GM18498 (cell line): ENCODE results near the gene LAMA3.
A peak's percentile ranks its signal among the peaks of the same experiment; 100 is the strongest.

Source experiments
- ATAC-seq: cut with Tn5 transposase; IDR thresholded peaks from one replicate; pipeline ENCODE4 v1.9.1; 2021; ENCODE audit warnings: mild to moderate bottlenecking, moderate library complexity; ENCODE audit not compliant: unreplicated experiment

Gene LAMA3

GRCh38 chr18:23814991-23815614 is 125.8 kb downstream of the LAMA3 start:
- ATAC-seq: no peak

- no peak for ATAC-seq
Observed at GRCh38 chr18:23816021-23816420, 126.8 kb downstream of the LAMA3 start.

GRCh38 chr18:23816740-23817139 is 127.5 kb downstream of the LAMA3 start:
- ATAC-seq: no peak

GRCh38 chr18:23819001-23819400 is 129.7 kb downstream of the LAMA3 start:
- ATAC-seq: no peak

- ATAC-seq: no peak
Observed at GRCh38 chr18:23822590-23823385, 133.5 kb downstream of the LAMA3 start.

GRCh38 chr18:23824240-23824639 is 135.0 kb downstream of the LAMA3 start:
- ATAC-seq: no peak

GRCh38 chr18:23824669-23825068 is 135.4 kb downstream of the LAMA3 start:
- no peak for ATAC-seq

- ATAC-seq: no peak
Observed at GRCh38 chr18:23825496-23825895, 136.2 kb downstream of the LAMA3 start.

- ATAC-seq: no peak
Observed at GRCh38 chr18:23825978-23826405, 136.7 kb downstream of the LAMA3 start.

GRCh38 chr18:23826850-23827620 is 137.8 kb downstream of the LAMA3 start:
- ATAC-seq: no peak

GRCh38 chr18:23827681-23828080 is 138.4 kb downstream of the LAMA3 start:
- ATAC-seq: no peak

- ATAC-seq: peak; percentile 90
Observed at GRCh38 chr18:23828426-23828825, 139.2 kb downstream of the LAMA3 start.

GRCh38 chr18:23832911-23833310 is 143.7 kb downstream of the LAMA3 start:
- no peak for ATAC-seq

- no peak for ATAC-seq
Observed at GRCh38 chr18:23833714-23834113, 144.5 kb downstream of the LAMA3 start.

GRCh38 chr18:23835091-23835490 is 145.8 kb downstream of the LAMA3 start:
- no peak for ATAC-seq

- ATAC-seq: no peak
Observed at GRCh38 chr18:23835506-23835905, 146.3 kb downstream of the LAMA3 start.

- ATAC-seq: no peak
Observed at GRCh38 chr18:23837591-23837990, 148.3 kb downstream of the LAMA3 start.

- no peak for ATAC-seq
Observed at GRCh38 chr18:23838233-23838632, 149.0 kb downstream of the LAMA3 start.

- ATAC-seq: no peak
Observed at GRCh38 chr18:23838801-23839366, 149.6 kb downstream of the LAMA3 start.

GRCh38 chr18:23842305-23842704 is 153.1 kb downstream of the LAMA3 start:
- no peak for ATAC-seq

- no peak for ATAC-seq
Observed at GRCh38 chr18:23844991-23845680, 155.9 kb downstream of the LAMA3 start.
